ENCODE measurements around the gene MPC1L. TPM values are rescaled to one million over a fixed set of nuclear protein-coding genes. Genes with fewer than 3 reads are reported as not detected.
A peak's percentile ranks its signal among the peaks of the same experiment; 100 is the strongest.

MPC1L gene
- total and polyA plus RNA-seq, 2 of the 4 experiments (the other 2 are of a cell fraction) = not detected

DNA sequence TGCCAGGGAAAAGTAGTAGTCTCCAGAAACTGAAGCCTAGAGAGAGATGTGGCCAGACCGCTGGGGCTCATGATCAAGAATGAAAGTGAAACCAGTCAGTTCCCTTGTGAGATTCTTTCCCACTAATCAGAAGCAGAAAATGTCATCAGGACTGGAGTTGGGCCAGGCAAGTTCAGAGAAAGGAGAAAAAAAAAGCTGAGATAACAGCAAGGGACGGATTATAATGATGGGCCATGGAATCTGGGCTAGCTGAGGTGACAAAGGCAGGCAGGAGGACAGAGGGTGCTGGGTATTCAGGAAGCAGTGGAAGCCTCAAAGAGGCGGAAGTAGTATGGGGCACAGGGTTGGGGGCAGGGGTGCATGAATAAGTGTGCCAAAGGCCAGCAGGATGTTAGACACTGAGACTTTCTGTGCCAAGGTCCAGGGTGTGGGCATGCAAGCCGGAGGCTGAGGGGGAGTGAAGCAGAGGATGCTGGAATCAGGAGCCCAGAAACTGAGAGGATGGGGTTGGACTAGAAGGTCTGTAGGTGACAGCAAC lies 21.7 kb downstream of the MPC1L start:
- Histone ChIP-seq H4K20me1 (ENCODE audit: insufficient read depth, low read length) (peaks cover 25% of the 10 kb centered on the region; the same call in 1 of the 2 replicates), H3K36me3 (ENCODE audit: control insufficient read depth, insufficient read depth, low read length) (0 out of 2 replicates have a peak, but pooled peaks cover 1% of the 10 kb centered on the region), H3K23ac (ENCODE audit: low read depth, low read length) (peak overlapping the region; percentile 76), H2BK20ac (ENCODE audit: low read depth, low read length) (peak overlapping the region; percentile 26), H3K4me2 (ENCODE audit: low read depth, low read length) (peak overlapping the region; percentile 66), H3K9ac (ENCODE audit: low read depth, low read length) (peak overlapping the region; percentile 44), H3K27me3 (ENCODE audit: control insufficient read depth, insufficient read depth, low read length) (no peaks in the 10 kb centered on the region), H2AFZ (replicated peaks; ENCODE audit: low read length, poor library complexity) (peak overlapping the region; percentile 50), H3K4me1 (ENCODE audit: control insufficient read depth, insufficient read depth, low read length) (no peaks in the 10 kb centered on the region), H4K5ac (ENCODE audit: low read depth, low read length) (no peak overlapping the region), H2AK9ac (replicated peaks; ENCODE audit: low read depth, low read length, poor library complexity) (peak overlapping the region; percentile 86), H2BK120ac (ENCODE audit: low read depth, low read length) (peak overlapping the region; percentile 58), H3K4ac (ENCODE audit: low read depth, low read length) (peak overlapping the region; percentile 71), H3K18ac (ENCODE audit: low read depth, low read length) (peak overlapping the region; percentile 14; the same call in 1 of the 2 replicates), H2BK15ac (ENCODE audit: low read depth, low read length) (0 out of 3 replicates have a peak overlapping the region, but pooled peaks have one; percentile 55), H4K8ac (ENCODE audit: low read depth in 2 of 2, low read length in 2 of 2) (peak overlapping the region; percentile 57 to 58; a peak in 3 of 4 replicates), H3K79me1 (ENCODE audit: low read depth in 1 of 2, low read length in 2 of 2) (peaks cover 0 to 36% of the 10 kb centered on the region in 2 experiments; a peak in 2 of 4 replicates), H3K14ac (replicated peaks; ENCODE audit: low read depth, low read length) (peak overlapping the region; percentile 95), H4K91ac (ENCODE audit: insufficient read depth, low read depth, low read length) (peak overlapping the region; percentile 67), H2AK5ac (ENCODE audit: low read depth, low read length) (peak overlapping the region; percentile 77), H3K9me1 (ENCODE audit: insufficient read depth, low read length) (peaks cover 3% of the 10 kb centered on the region; the same call in 1 of the 2 replicates), H3K9me3 (ENCODE audit: control insufficient read depth, insufficient read depth, low read length) (no peaks in the 10 kb centered on the region), H3K56ac (ENCODE audit: extremely low read depth, insufficient read depth, low read length) (peak overlapping the region; percentile 71), H3K27ac (ENCODE audit: insufficient read depth, low read length) (peak overlapping the region; percentile 59), H2BK5ac (ENCODE audit: low read depth, low read length, poor library complexity, severe bottlenecking) (peak overlapping the region; percentile 43), H3K4me3 (ENCODE audit: insufficient read depth, low read depth, low read length) (peak overlapping the region; percentile 36)
- ChIA-PET CTCF (no interaction called here), POLR2A (ENCODE audit: unreplicated experiment) (no interaction called here)
- in situ Hi-C loops (cut with MboI; ENCODE audit: low sequenced_read_pairs) (no loop called here), dilution Hi-C loops (cut with HindIII; ENCODE audit: low sequenced_read_pairs, unreplicated experiment) (no loop called here), intact Hi-C loops (cut with micrococcal nuclease) (no loop called here)
- no TSS peak for BruUV-seq (replicated peaks)
- DNase-seq (peak; percentile 74), ATAC-seq (ENCODE audit: low read depth) (peak; percentile 19)
- TF ChIP-seq RCOR1 (IDR thresholded peaks at IDR 0.05; ENCODE audit: insufficient replicate concordance, low read length) = no peak
- no peak for TF ChIP-seq NFE2L2 (IDR thresholded peaks at IDR 0.05; ENCODE audit: low read depth, low read length)
- no peak for TF ChIP-seq MAFK (IDR thresholded peaks at IDR 0.05; ENCODE audit: low read depth, low read length)
- no peak for TF ChIP-seq BHLHE40 (IDR thresholded peaks at IDR 0.05; ENCODE audit: low read depth, low read length)
- TF ChIP-seq RAD21 (IDR thresholded peaks at IDR 0.05; ENCODE audit: low read length) = no peak
- TF ChIP-seq RFX5 (IDR thresholded peaks at IDR 0.05; ENCODE audit: low read depth, low read length) = no peak
- TF ChIP-seq, protein P1, sequence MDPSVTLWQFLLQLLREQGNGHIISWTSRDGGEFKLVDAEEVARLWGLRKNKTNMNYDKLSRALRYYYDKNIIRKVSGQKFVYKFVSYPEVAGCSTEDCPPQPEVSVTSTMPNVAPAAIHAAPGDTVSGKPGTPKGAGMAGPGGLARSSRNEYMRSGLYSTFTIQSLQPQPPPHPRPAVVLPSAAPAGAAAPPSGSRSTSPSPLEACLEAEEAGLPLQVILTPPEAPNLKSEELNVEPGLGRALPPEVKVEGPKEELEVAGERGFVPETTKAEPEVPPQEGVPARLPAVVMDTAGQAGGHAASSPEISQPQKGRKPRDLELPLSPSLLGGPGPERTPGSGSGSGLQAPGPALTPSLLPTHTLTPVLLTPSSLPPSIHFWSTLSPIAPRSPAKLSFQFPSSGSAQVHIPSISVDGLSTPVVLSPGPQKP (IDR thresholded peaks at IDR 0.05; ENCODE audit: borderline replicate concordance, low read depth, low read length) = no peak
- TF ChIP-seq CEBPB (IDR thresholded peaks at IDR 0.05; ENCODE audit: low read depth, low read length) = no peak
- TF ChIP-seq SMC3 (IDR thresholded peaks at IDR 0.05; ENCODE audit: low read depth, low read length) = no peak
- no peak for TF ChIP-seq POLR2A (IDR thresholded peaks at IDR 0.05; ENCODE audit: low read depth, low read length)
- TF ChIP-seq, protein P2, sequence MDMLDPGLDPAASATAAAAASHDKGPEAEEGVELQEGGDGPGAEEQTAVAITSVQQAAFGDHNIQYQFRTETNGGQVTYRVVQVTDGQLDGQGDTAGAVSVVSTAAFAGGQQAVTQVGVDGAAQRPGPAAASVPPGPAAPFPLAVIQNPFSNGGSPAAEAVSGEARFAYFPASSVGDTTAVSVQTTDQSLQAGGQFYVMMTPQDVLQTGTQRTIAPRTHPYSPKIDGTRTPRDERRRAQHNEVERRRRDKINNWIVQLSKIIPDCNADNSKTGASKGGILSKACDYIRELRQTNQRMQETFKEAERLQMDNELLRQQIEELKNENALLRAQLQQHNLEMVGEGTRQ (IDR thresholded peaks at IDR 0.05; ENCODE audit: low read depth, low read length) = no peak
- TF ChIP-seq, protein P3, sequence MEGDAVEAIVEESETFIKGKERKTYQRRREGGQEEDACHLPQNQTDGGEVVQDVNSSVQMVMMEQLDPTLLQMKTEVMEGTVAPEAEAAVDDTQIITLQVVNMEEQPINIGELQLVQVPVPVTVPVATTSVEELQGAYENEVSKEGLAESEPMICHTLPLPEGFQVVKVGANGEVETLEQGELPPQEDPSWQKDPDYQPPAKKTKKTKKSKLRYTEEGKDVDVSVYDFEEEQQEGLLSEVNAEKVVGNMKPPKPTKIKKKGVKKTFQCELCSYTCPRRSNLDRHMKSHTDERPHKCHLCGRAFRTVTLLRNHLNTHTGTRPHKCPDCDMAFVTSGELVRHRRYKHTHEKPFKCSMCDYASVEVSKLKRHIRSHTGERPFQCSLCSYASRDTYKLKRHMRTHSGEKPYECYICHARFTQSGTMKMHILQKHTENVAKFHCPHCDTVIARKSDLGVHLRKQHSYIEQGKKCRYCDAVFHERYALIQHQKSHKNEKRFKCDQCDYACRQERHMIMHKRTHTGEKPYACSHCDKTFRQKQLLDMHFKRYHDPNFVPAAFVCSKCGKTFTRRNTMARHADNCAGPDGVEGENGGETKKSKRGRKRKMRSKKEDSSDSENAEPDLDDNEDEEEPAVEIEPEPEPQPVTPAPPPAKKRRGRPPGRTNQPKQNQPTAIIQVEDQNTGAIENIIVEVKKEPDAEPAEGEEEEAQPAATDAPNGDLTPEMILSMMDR (conservative IDR thresholded peaks at IDR 0.05; ENCODE audit: low read depth, low read length) = no peak
- no peak for TF ChIP-seq MXI1 (IDR thresholded peaks at IDR 0.05; ENCODE audit: borderline replicate concordance, low read depth, low read length)
- no peak for TF ChIP-seq MAZ (IDR thresholded peaks at IDR 0.05; ENCODE audit: borderline replicate concordance, low read depth, low read length)
- TF ChIP-seq CHD1 (IDR thresholded peaks at IDR 0.05; ENCODE audit: low read depth, low read length) = no peak
- no peak for TF ChIP-seq FOS (IDR thresholded peaks at IDR 0.05; ENCODE audit: low read depth, low read length)
- WGBS, 2 experiments (ENCODE audit: extremely low coverage in 2 of 2, insufficient read length in 1 of 2) = 14% methylated on average over 2 of the region's 4 CpGs; no CpG with 5 or more reads in 1 of the 2 experiments

Measured in IMR-90 (cell line).